HepG2 (cell line): ENCODE measurements around the gene SLC38A9. TPM values are rescaled to one million over a fixed set of nuclear protein-coding genes. Genes with fewer than 3 reads are reported as not detected.
A peak's percentile ranks its signal among the peaks of the same experiment; 100 is the strongest.

Experiments
- ATAC-seq: fragments of 200-7000 bp; cut with Tn5 transposase; 3 replicates; pipeline ENCODE4 v1.9.1; 2020; ENCODE audit warnings: mild to moderate bottlenecking, moderate library complexity
- BruUV-seq: library from RNA; stranded (reverse); fragments of 400-500 nt; replicated peaks from 2 replicates; lab custom pipeline; 2021; lab: Mats Ljungman, UMichigan
- CTCF ChIA-PET: fragments of 300-600 bp; formaldehyde crosslinking; extraction: SDS; loops from one replicate; lab custom pipeline; 2021; ENCODE audit warnings: low total read pairs, inconsistent platforms, low intra/inter-chr PET ratio; lab: Yijun Ruan, JAX
- POLR2A ChIA-PET: fragments of 350-600 bp; sonication (Branson Sonifier 250); formaldehyde crosslinking; loops from one replicate; lab custom pipeline; 2020; ENCODE audit warnings: antibody characterized with exemption, inconsistent platforms; lab: Yijun Ruan, JAX
- DNase-seq: peaks from one replicate; pipeline ENCODE4 v3.0.0-alpha.2; 2015; ENCODE audit warnings: low spot score
- FAIRE-seq: peaks from 3 replicates; lab custom pipeline; 2011; peaks lifted over from hg19 to GRCh38; lab: Jason Lieb, UNC
- H2AFZ ChIP-seq: one replicate; pipeline ENCODE4 v1.6.1; 2011; ENCODE audit warnings: low read length, inconsistent platforms
- H3K27ac ChIP-seq: fragments of 300-600 bp; 3 replicates; pipeline ENCODE4 v1.8.0; 2011; ENCODE audit warnings: mixed run types, mild to moderate bottlenecking, mixed read lengths, low read length, inconsistent platforms; ENCODE audit not compliant: insufficient read depth; ENCODE audit errors: extremely low read length
- H3K27me3 ChIP-seq, 2 experiments: fragments of 200-600 bp in 1 of 2; 2 replicates in 1 of 2; 3 replicates in 1 of 2; pipeline versions ENCODE4 v1.6.0 to v1.8.0; 2011; ENCODE audit warnings: low read length in 2 of 2, mild to moderate bottlenecking in 2 of 2, moderate library complexity in 2 of 2, inconsistent platforms in 1 of 2; ENCODE audit not compliant: insufficient read depth in 2 of 2, control insufficient read depth in 1 of 2
- H3K36me3 ChIP-seq, 2 experiments: fragments of 200-600 bp in 1 of 2; replicated peaks in 1 of 2; 2 replicates in 1 of 2; 3 replicates in 1 of 2; pipeline versions ENCODE4 v1.5.1 to v1.8.0; 2011; ENCODE audit warnings: low read length in 2 of 2, inconsistent platforms in 1 of 2; ENCODE audit not compliant: insufficient read depth in 2 of 2, control insufficient read depth in 1 of 2
- H3K4me1 ChIP-seq: 2 replicates; pipeline ENCODE4 v1.5.1; 2012; ENCODE audit warnings: low read length, inconsistent platforms; ENCODE audit not compliant: insufficient read depth
- H3K4me2 ChIP-seq: 2 replicates; pipeline ENCODE4 v1.6.0; 2011; ENCODE audit warnings: low read depth, low read length, inconsistent platforms
- H3K4me3 ChIP-seq, 3 experiments: fragments of 200-600 bp in 1 of 3; sonication (generic), shearing (Covaris generic) in 1 of 3; replicated peaks in 1 of 3; 2 replicates each; pipeline ENCODE4 v1.5.1; 2011 to 2016; ENCODE audit warnings: low read length in 3 of 3, inconsistent platforms in 2 of 3, low read depth in 2 of 3, mild to moderate bottlenecking in 2 of 3, control low read depth in 1 of 3, mixed read lengths in 1 of 3; ENCODE audit not compliant: insufficient read depth in 1 of 3
- H3K79me2 ChIP-seq: one replicate; pipeline ENCODE4 v1.6.1; 2011; ENCODE audit warnings: low read length, inconsistent platforms; ENCODE audit not compliant: insufficient read depth
- H3K9ac ChIP-seq: 2 replicates; pipeline ENCODE4 v1.6.0; 2011; ENCODE audit warnings: mild to moderate bottlenecking, low read depth, low read length, inconsistent platforms; ENCODE audit not compliant: insufficient read depth
- H3K9me3 ChIP-seq: 2 replicates; pipeline ENCODE4 v1.5.1; 2012; ENCODE audit warnings: mild to moderate bottlenecking, low read length
- H4K20me1 ChIP-seq: 2 replicates; pipeline ENCODE4 v1.6.0; 2011; ENCODE audit warnings: inconsistent platforms, mild to moderate bottlenecking, low read length, moderate library complexity; ENCODE audit not compliant: insufficient read depth
- DMAP1 ChIP-seq: IDR thresholded peaks from 2 replicates; pipeline ENCODE4 v1.6.1; 2016
- MXI1 ChIP-seq: IDR thresholded peaks from 3 replicates; pipeline ENCODE4 v1.6.1; 2012; ENCODE audit warnings: low read depth, low read length, inconsistent platforms, borderline replicate concordance
- PHB2 ChIP-seq: fragments of 450-650 bp; IDR thresholded peaks from 2 replicates; pipeline ENCODE4 v1.6.1; 2018; ENCODE audit not compliant: partially characterized antibody
- SIX4 ChIP-seq: sonication (generic); formaldehyde crosslinking; IDR thresholded peaks from 2 replicates; pipeline ENCODE4 v1.4.0; 2020; ENCODE audit warnings: missing genetic modification reagents
- ZBTB40 ChIP-seq, 2 experiments: fragments of 450-650 bp in 1 of 2; sonication (generic) in 1 of 2; formaldehyde crosslinking in 1 of 2; IDR thresholded peaks; 2 replicates each; pipeline versions ENCODE4 v1.6.1 to v1.8.0; 2016 to 2022; ENCODE audit warnings: antibody characterized with exemption in 1 of 2, mild to moderate bottlenecking in 1 of 2, missing genetic modification reagents in 1 of 2
- ZNF160 ChIP-seq: sonication (generic); formaldehyde crosslinking; IDR thresholded peaks from 2 replicates; pipeline ENCODE4 v1.8.0; 2022; ENCODE audit warnings: mild to moderate bottlenecking, inconsistent platforms, missing genetic modification reagents
- WGBS: methylation state at CpG from one replicate; pipeline ENCODE4 v1.1.6; 2017; ENCODE audit warnings: low lambda C conversion rate; 5-methylcytosine and 5-hydroxymethylcytosine counted together
- in situ Hi-C: cut with HindIII; loops from 2 replicates; pipeline ENCODE4 v1.10.0; 2017; ENCODE audit warnings: low pct_unique_long_range_greater_than_20kb; ENCODE audit not compliant: extremely low pct_ligation_motif_present
- intact Hi-C: fragments of 100-400 bp; cut with micrococcal nuclease; formaldehyde crosslinking; loops from one replicate; pipeline ENCODE4 v1.10.0; 2022; ENCODE audit not compliant: unreplicated experiment
- polyA plus RNA-seq, 8 experiments: library from polyadenylated mRNA; depleted of rRNA in 3 of 8; stranded (reverse) in 7 of 8; unstranded in 1 of 8; fragments of >200 nt; fragmentation: Illumina TruSeq in 4 of 8; extraction: Trizol in 4 of 8; gene quantifications; 2 replicates each; pipeline versions ENCODE4 v1.2.1 to v1.2.3, GENCODE V29; 2011 to 2016; ENCODE audit warnings: low read depth in 4 of 8, missing spikeins in 1 of 8, mixed read lengths in 1 of 8; ENCODE audit not compliant: insufficient read depth in 1 of 8
- total RNA-seq, 5 experiments: library from RNA; depleted of rRNA; stranded (reverse); fragments of >200 nt; fragmentation: Illumina TruSeq; extraction: Trizol; gene quantifications; 2 replicates each; pipeline ENCODE4 v1.2.3, GENCODE V29; 2016; ENCODE audit warnings: low read depth in 1 of 5

SLC38A9 gene
- total and polyA plus RNA-seq, 2 of the 13 experiments (the other 11 are each of a cell fraction or from before 2014, with no cell fraction given), result 19.3 to 36.0 TPM

GRCh38 chr5:55701462-55702103 lies 10.5 kb downstream of the SLC38A9 start:
- no peak for FAIRE-seq
- in situ Hi-C loops, result no loop called here
- Histone ChIP-seq H3K4me1 (no peaks in the 10 kb centered on the region), H3K27ac (no peak overlapping the region), H3K79me2 (no peaks in the 10 kb centered on the region)
- ATAC-seq, result no peak
- DNase-seq, result no peak
- no peak for TF ChIP-seq ZNF160 (CRISPR knock-in tag)
- TF ChIP-seq, all 625 proteins: peak for 0
- intact Hi-C loops, result no loop called here
- Histone ChIP-seq H3K9ac (no peak overlapping the region), H3K4me2 (no peak overlapping the region), H3K4me3 (no peak overlapping the region), H3K9me3 (no peaks in the 10 kb centered on the region), H3K27me3 (no peaks in the 10 kb centered on the region), H4K20me1 (no peaks in the 10 kb centered on the region), H3K36me3 (peaks cover 0 to 5% of the 10 kb centered on the region in 2 experiments; a peak in 1 of 5 replicates), H2AFZ (no peak overlapping the region)
- no TSS peak for BruUV-seq
- POLR2A ChIA-PET, result no interaction called here
- WGBS, result over 99% methylated on average over 3 of the region's 3 CpGs
- CTCF ChIA-PET, result no interaction called here

GRCh38 chr5:55700745-55701144 lies 11.4 kb downstream of the SLC38A9 start:
- ChIA-PET CTCF (no interaction called here), POLR2A (no interaction called here)
- DNase-seq (no peak), ATAC-seq (no peak), FAIRE-seq (no peak)
- Histone ChIP-seq H4K20me1 (no peaks in the 10 kb centered on the region), H3K4me2 (no peak overlapping the region), H3K27ac (no peak overlapping the region), H3K27me3 (no peaks in the 10 kb centered on the region), H3K36me3 (peaks cover 0 to 5% of the 10 kb centered on the region in 2 experiments; a peak in 1 of 5 replicates), H3K9ac (no peak overlapping the region), H2AFZ (no peak overlapping the region), H3K9me3 (no peaks in the 10 kb centered on the region), H3K79me2 (no peaks in the 10 kb centered on the region), H3K4me1 (no peaks in the 10 kb centered on the region), H3K4me3 (no peak overlapping the region)
- BruUV-seq, result TSS peak; percentile 25
- TF ChIP-seq MXI1, result no peak
- TF ChIP-seq SIX4 (CRISPR knock-in tag), result no peak
- no peak for TF ChIP-seq PHB2
- TF ChIP-seq ZBTB40 (IDR thresholded peaks at IDR 0.05), result no peak
- TF ChIP-seq ZBTB40 (CRISPR knock-in tag; IDR thresholded peaks at IDR 0.05), result no peak
- no peak for TF ChIP-seq DMAP1 (CRISPR knock-in tag)
- 95% methylated on average over 1 of the region's 2 CpGs for WGBS
- intact Hi-C loops (no loop called here), in situ Hi-C loops (no loop called here)
